DMS79 treated with DMSO at 0.1 percent for 48 hours (cell line): Measurements from ENCODE around the gene STARD8.

Experiments used
- DNase-seq: peaks from one replicate; lab custom pipeline; 2025; lab: John Stamatoyannopoulos, UW

STARD8 gene

GRCh38 chrX:68753218-68753617 lies 105.8 kb downstream of the STARD8 start:
- DNase-seq: no peak

DNA sequence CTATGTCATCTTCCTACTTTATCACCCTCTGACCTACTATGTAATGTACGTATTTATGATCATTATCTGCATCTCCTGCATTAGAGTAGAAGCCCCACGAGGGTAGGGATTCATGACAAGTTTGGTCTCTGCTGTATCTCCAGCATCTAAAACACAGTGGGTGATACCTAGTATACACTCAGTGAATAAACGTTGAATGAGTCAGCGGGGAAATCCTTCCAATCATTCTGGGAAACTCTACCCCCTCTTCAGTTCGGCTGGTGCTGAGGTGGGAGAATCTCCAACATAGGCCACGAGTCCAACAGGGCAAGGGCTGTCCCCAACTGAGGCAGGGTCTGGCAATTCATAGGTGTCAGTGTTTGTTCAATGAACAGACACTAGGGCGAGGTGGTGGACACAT lies 106.9 kb downstream of the STARD8 start:
- DNase-seq: no peak

DNA sequence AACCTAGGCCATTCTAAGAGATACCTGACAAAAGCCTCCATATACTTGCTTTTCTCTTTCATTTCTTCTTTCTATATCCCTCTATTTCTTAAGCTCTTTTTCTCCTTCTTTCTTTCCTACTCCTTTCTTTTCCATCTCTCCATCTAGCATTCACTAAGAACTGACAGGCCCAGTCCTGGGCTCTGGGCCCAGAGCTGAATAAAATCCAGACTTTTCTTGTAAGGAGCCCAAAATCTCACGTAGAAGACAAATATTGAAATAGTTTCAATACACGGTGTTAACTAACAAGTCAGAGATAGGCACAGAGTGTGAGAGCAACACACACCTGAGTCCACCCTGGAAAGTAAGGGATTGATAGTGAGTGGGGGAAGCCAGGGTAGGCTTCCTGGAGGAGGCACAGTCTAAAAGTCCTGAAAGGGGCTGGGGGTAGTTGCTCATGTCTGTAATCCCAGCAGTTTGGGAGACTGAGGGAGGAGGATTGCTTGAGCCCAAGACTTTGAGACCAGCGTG lies 108.2 kb downstream of the STARD8 start:
- no peak for DNase-seq

GRCh38 chrX:68757331-68757730 lies 109.9 kb downstream of the STARD8 start:
- no peak for DNase-seq

- no peak for DNase-seq
These were observed 110.3 kb downstream of the STARD8 start for GRCh38 chrX:68757731-68758130.

- DNase-seq: no peak
These were observed 111.2 kb downstream of the STARD8 start for GRCh38 chrX:68758671-68759070.

- no peak for DNase-seq
These were observed 113.6 kb downstream of the STARD8 start for GRCh38 chrX:68761086-68761485.

DNA sequence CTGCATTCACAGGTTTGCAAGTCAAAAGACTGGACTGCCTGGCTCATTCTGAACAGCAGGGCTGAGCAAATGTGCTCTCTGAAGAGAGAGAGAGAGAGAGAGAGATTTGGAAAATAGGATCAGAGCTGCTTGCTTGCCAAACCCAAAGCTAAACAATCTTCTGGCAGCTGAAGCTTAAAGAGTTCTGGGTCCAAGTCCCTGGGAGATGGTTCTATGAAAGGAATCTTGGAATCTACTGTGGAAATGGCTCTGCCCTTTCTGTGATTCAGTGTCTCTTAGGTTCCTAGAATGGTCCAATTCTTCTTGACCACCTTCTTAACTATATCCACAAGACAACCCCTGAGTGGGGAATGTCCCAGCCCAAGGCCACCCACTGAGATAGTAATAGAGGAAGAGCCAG lies 115.3 kb downstream of the STARD8 start:
- no peak for DNase-seq

GRCh38 chrX:68763481-68763880 lies 116.0 kb downstream of the STARD8 start:
- no peak for DNase-seq
